ENCODE results near the gene KRT77.
A peak's percentile ranks its signal among the peaks of the same experiment; 100 is the strongest.

Gene KRT77

DNA sequence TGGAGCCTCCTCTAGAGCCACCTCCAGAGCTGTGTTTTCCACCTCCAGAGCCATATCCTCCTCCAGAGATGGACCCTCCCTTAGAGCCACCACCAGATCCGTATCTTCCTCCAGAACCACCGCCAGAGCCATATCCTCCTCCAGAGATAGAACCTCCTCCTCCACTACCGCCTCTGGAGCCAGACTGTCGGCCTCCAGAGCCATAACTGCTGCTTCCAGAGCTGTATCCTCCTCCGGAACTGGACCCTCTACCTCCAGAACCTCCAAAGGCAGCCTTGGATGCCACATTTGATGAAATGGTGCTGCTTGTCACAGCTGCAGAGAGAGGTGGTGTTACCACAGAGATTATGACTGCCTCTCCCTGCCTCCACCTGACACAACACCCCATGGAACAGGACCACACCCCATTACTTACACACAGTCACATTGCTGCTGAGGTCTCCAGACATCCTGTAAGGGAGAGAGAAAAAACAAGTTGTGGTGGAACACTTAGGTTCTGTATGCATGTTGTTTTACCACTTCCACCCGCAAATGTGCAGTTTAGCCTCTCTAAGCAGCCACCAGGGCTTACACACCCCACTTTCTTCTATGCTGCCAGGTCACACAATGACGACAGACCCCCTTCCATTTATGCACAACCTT, 58.1 kb downstream of the KRT77 start:
- CTCF ChIA-PET = interaction anchor here (0.6 kb wide), 1 partner anchor 276 kb away, joined by 3 read pairs; no protein-coding TSS in a partner anchor
- TF ChIP-seq ZNF791 (tag by site-specific recombination; IDR thresholded peaks at IDR 0.05) (no peak), ZFHX2 (tag by site-specific recombination; conservative IDR thresholded peaks at IDR 0.05) (peak; percentile 57), KLF1 (tag by site-specific recombination; IDR thresholded peaks at IDR 0.05) (peak; percentile 82), ZNF600 (tag by site-specific recombination; IDR thresholded peaks at IDR 0.05) (peak; percentile 72), EGR2 (tag by site-specific recombination; IDR thresholded peaks at IDR 0.05; ENCODE audit: low read depth) (peak; percentile 66; the same call in 1 of the 2 replicates)
- TF ChIP-seq, protein P1, sequence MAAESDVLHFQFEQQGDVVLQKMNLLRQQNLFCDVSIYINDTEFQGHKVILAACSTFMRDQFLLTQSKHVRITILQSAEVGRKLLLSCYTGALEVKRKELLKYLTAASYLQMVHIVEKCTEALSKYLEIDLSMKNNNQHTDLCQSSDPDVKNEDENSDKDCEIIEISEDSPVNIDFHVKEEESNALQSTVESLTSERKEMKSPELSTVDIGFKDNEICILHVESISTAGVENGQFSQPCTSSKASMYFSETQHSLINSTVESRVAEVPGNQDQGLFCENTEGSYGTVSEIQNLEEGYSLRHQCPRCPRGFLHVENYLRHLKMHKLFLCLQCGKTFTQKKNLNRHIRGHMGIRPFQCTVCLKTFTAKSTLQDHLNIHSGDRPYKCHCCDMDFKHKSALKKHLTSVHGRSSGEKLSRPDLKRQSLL (tag by site-specific recombination; IDR thresholded peaks at IDR 0.05) = peak; percentile 43; the same call in 1 of the 2 replicates
- TF ChIP-seq, protein P2, sequence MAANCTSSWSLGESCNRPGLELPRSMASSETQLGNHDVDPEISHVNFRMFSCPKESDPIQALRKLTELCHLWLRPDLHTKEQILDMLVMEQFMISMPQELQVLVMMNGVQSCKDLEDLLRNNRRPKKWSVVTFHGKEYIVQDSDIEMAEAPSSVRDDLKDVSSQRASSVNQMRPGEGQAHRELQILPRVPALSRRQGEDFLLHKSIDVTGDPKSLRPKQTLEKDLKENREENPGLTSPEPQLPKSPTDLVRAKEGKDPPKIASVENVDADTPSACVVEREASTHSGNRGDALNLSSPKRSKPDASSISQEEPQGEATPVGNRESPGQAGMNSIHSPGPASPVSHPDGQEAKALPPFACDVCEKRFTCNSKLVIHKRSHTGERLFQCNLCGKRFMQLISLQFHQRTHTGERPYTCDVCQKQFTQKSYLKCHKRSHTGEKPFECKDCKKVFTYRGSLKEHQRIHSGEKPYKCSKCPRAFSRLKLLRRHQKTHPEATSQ (tag by site-specific recombination; IDR thresholded peaks at IDR 0.05) = no peak
- Histone ChIP-seq H3K27ac (ENCODE audit: extremely low read depth, low read depth, low read length) (no peak overlapping the region), H3K4me1 (ENCODE audit: control insufficient read depth, insufficient read depth, low read length) (no peaks in the 10 kb centered on the region), H3K36me3 (ENCODE audit: control insufficient read depth in 2 of 2, insufficient read depth in 1 of 2, low read length in 2 of 2) (no peaks in the 10 kb centered on the region), H3K9me3 (ENCODE audit: control insufficient read depth, insufficient read depth, low read depth, low read length) (no peaks in the 10 kb centered on the region), H3K4me3 (ENCODE audit: low read depth, low read length) (no peak overlapping the region)
- POLR2A ChIA-PET = no interaction called here

DNA sequence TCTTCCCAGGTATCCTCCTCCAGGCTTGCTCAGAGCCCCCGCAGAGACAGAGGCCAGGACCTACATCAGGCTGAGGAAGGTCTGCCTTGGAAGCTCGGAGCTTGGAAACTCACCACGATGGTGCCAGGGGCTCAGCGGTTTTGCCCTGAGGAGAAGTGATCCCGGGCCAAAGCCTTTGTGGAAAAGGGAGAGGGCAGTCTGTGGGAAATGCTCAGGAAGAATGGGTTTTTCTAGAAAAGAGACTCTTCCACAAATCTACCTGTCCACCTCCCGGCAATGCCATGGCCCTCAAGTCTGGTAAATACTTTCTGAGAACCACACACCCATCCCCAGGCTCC, 59.3 kb downstream of the KRT77 start:
- no peak overlapping the region for H3K27ac ChIP-seq (ENCODE audit: extremely low read depth, low read depth, low read length)
- ChIA-PET POLR2A (no interaction called here), CTCF (no interaction called here)
- no peak overlapping the region for H3K4me3 ChIP-seq (ENCODE audit: low read depth, low read length)
- H3K4me1 ChIP-seq (ENCODE audit: control insufficient read depth, insufficient read depth, low read length) = no peaks in the 10 kb centered on the region
- H3K9me3 ChIP-seq (ENCODE audit: control insufficient read depth, insufficient read depth, low read depth, low read length) = no peaks in the 10 kb centered on the region
- no peaks in the 10 kb centered on the region for H3K36me3 ChIP-seq (ENCODE audit: control insufficient read depth in 2 of 2, insufficient read depth in 1 of 2, low read length in 2 of 2)
- no peak for TF ChIP-seq WT1 (tag by site-specific recombination; IDR thresholded peaks at IDR 0.05)
- no peak for TF ChIP-seq ZNF544 (tag by site-specific recombination; IDR thresholded peaks at IDR 0.05)
- no peak for TF ChIP-seq KLF10 (tag by site-specific recombination; IDR thresholded peaks at IDR 0.05)
- TF ChIP-seq EGR2 (tag by site-specific recombination; IDR thresholded peaks at IDR 0.05; ENCODE audit: low read depth) = no peak
- TF ChIP-seq, protein P3, sequence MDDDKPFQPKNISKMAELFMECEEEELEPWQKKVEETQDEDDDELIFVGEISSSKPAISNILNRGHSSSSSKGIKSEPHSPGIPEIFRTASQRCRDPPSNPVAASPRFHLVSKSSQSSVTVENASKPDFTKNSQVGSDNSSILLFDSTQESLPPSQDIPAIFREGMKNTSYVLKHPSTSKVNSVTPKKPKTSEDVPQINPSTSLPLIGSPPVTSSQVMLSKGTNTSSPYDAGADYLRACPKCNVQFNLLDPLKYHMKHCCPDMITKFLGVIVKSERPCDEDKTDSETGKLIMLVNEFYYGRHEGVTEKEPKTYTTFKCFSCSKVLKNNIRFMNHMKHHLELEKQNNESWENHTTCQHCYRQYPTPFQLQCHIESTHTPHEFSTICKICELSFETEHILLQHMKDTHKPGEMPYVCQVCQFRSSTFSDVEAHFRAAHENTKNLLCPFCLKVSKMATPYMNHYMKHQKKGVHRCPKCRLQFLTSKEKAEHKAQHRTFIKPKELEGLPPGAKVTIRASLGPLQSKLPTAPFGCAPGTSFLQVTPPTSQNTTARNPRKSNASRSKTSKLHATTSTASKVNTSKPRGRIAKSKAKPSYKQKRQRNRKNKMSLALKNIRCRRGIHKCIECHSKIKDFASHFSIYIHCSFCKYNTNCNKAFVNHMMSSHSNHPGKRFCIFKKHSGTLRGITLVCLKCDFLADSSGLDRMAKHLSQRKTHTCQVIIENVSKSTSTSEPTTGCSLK (tag by site-specific recombination; IDR thresholded peaks at IDR 0.05) = no peak
- TF ChIP-seq, protein P4, sequence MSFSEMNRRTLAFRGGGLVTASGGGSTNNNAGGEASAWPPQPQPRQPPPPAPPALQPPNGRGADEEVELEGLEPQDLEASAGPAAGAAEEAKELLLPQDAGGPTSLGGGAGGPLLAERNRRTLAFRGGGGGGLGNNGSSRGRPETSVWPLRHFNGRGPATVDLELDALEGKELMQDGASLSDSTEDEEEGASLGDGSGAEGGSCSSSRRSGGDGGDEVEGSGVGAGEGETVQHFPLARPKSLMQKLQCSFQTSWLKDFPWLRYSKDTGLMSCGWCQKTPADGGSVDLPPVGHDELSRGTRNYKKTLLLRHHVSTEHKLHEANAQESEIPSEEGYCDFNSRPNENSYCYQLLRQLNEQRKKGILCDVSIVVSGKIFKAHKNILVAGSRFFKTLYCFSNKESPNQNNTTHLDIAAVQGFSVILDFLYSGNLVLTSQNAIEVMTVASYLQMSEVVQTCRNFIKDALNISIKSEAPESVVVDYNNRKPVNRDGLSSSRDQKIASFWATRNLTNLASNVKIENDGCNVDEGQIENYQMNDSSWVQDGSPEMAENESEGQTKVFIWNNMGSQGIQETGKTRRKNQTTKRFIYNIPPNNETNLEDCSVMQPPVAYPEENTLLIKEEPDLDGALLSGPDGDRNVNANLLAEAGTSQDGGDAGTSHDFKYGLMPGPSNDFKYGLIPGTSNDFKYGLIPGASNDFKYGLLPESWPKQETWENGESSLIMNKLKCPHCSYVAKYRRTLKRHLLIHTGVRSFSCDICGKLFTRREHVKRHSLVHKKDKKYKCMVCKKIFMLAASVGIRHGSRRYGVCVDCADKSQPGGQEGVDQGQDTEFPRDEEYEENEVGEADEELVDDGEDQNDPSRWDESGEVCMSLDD (tag by site-specific recombination; IDR thresholded peaks at IDR 0.05) = no peak
- no peak for TF ChIP-seq ZNF747 (tag by site-specific recombination; IDR thresholded peaks at IDR 0.05)
- TF ChIP-seq, protein P5, sequence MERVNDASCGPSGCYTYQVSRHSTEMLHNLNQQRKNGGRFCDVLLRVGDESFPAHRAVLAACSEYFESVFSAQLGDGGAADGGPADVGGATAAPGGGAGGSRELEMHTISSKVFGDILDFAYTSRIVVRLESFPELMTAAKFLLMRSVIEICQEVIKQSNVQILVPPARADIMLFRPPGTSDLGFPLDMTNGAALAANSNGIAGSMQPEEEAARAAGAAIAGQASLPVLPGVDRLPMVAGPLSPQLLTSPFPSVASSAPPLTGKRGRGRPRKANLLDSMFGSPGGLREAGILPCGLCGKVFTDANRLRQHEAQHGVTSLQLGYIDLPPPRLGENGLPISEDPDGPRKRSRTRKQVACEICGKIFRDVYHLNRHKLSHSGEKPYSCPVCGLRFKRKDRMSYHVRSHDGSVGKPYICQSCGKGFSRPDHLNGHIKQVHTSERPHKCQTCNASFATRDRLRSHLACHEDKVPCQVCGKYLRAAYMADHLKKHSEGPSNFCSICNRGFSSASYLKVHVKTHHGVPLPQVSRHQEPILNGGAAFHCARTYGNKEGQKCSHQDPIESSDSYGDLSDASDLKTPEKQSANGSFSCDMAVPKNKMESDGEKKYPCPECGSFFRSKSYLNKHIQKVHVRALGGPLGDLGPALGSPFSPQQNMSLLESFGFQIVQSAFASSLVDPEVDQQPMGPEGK (tag by site-specific recombination; IDR thresholded peaks at IDR 0.05) = no peak
- TF ChIP-seq, protein P6, sequence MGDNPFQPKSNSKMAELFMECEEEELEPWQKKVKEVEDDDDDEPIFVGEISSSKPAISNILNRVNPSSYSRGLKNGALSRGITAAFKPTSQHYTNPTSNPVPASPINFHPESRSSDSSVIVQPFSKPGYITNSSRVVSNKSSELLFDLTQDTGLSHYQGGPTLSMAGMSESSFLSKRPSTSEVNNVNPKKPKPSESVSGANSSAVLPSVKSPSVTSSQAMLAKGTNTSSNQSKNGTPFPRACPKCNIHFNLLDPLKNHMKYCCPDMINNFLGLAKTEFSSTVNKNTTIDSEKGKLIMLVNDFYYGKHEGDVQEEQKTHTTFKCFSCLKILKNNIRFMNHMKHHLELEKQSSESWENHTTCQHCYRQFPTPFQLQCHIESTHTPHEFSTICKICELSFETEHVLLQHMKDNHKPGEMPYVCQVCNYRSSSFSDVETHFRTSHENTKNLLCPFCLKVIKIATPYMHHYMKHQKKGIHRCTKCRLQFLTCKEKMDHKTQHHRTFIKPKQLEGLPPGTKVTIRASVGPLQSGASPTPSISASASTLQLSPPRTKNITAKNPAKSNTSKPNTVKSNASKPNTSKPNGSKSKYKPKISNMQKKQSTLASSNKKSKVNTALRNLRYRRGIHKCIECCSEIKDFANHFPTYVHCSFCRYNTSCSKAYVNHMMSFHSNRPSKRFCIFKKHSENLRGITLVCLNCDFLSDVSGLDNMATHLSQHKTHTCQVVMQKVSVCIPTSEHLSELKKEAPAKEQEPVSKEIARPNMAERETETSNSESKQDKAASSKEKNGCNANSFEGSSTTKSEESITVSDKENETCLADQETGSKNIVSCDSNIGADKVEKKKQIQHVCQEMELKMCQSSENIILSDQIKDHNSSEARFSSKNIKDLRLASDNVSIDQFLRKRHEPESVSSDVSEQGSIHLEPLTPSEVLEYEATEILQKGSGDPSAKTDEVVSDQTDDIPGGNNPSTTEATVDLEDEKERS (tag by site-specific recombination; IDR thresholded peaks at IDR 0.05) = no peak
- no peak for TF ChIP-seq ZNF660 (tag by site-specific recombination; IDR thresholded peaks at IDR 0.05)
- TF ChIP-seq ZSCAN23 (tag by site-specific recombination; IDR thresholded peaks at IDR 0.05) = no peak
- no peak for TF ChIP-seq ZIC2 (tag by site-specific recombination; IDR thresholded peaks at IDR 0.05)
- TF ChIP-seq ZNF48 (tag by site-specific recombination; IDR thresholded peaks at IDR 0.05) = no peak
- TF ChIP-seq, protein P7, sequence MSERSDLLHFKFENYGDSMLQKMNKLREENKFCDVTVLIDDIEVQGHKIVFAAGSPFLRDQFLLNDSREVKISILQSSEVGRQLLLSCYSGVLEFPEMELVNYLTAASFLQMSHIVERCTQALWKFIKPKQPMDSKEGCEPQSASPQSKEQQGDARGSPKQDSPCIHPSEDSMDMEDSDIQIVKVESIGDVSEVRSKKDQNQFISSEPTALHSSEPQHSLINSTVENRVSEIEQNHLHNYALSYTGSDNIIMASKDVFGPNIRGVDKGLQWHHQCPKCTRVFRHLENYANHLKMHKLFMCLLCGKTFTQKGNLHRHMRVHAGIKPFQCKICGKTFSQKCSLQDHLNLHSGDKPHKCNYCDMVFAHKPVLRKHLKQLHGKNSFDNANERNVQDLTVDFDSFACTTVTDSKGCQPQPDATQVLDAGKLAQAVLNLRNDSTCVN (tag by site-specific recombination; optimal IDR thresholded peaks at IDR 0.05) = no peak

Data from HEK293 (cell line).